ENCODE data around the gene PHOX2B. TPM values are rescaled to one million over a fixed set of nuclear protein-coding genes. Genes with fewer than 3 reads are reported as not detected.

The PHOX2B gene
- total and polyA plus RNA-seq, 7 experiments from 2014 or later: not detected

GRCh38 chr4:41749631-41750039 is 1.1 kb upstream of the PHOX2B start:
- Mint-ChIP-seq H3K27ac (no peak overlapping the region), H3K4me1 (peaks cover 0 to 6% (median under 1%) of the 10 kb centered on the region in 7 donors), H3K36me3 (peaks cover 0 to 7% (median 0%) of the 10 kb centered on the region in 5 donors), H3K4me3 (no peak overlapping the region), H3K9me3 (peaks cover 0 to 9% (median 1%) of the 10 kb centered on the region in 11 donors), H3K27me3 (peaks cover 76 to 89% (median 81%) of the 10 kb centered on the region in 5 donors)
- CTCF ChIA-PET: no interaction called here
- POLR2A ChIA-PET: no interaction called here
- Histone ChIP-seq H3K4me1 (ENCODE audit: control insufficient read depth in 2 of 2, insufficient read depth in 2 of 2, low read length in 2 of 2) (no peaks in the 10 kb centered on the region), H3K27me3 (ENCODE audit: control insufficient read depth in 2 of 2, insufficient read depth in 2 of 2, low read length in 2 of 2) (peaks cover 5 to 12% of the 10 kb centered on the region in 2 donors), H3K9me3 (ENCODE audit: control insufficient read depth in 2 of 3, low read length in 3 of 3) (no peaks in the 10 kb centered on the region), H3K36me3 (ENCODE audit: control insufficient read depth in 2 of 3, insufficient read depth in 3 of 3, low read length in 3 of 3) (no peaks in the 10 kb centered on the region), H3K4me3 (ENCODE audit: low read length) (no peak overlapping the region), H3K27ac (ENCODE audit: low read depth, low read length) (no peak overlapping the region)
- no peak for ATAC-seq
- no peak for DNase-seq
- intact Hi-C loops (cut with micrococcal nuclease): loop anchor here in 1 of 2 donors (2.0 to 5.0 kb wide), 2 partner anchors 129 to 648 kb away; partner anchors contain the start of gene SHISA3

GRCh38 chr4:41748074-41748570 is 403 bp downstream of the PHOX2B start:
- peaks cover 0 to 15% (median 4%) of the 10 kb centered on the region in 11 donors for H3K9me3 Mint-ChIP-seq
- Histone ChIP-seq H3K27me3 (ENCODE audit: control insufficient read depth in 2 of 2, insufficient read depth in 2 of 2, low read length in 2 of 2) (peaks cover 5 to 15% of the 10 kb centered on the region in 2 donors), H3K9me3 (ENCODE audit: control insufficient read depth in 2 of 3, low read length in 3 of 3) (no peaks in the 10 kb centered on the region), H3K4me1 (ENCODE audit: control insufficient read depth in 2 of 2, insufficient read depth in 2 of 2, low read length in 2 of 2) (no peaks in the 10 kb centered on the region), H3K4me3 (ENCODE audit: low read length) (no peak overlapping the region), H3K36me3 (ENCODE audit: control insufficient read depth in 2 of 3, insufficient read depth in 3 of 3, low read length in 3 of 3) (no peaks in the 10 kb centered on the region), H3K27ac (ENCODE audit: low read depth, low read length) (no peak overlapping the region)
- ChIA-PET POLR2A (no interaction called here), CTCF (no interaction called here)
- no peak for DNase-seq
- peaks cover 77 to 91% (median 82%) of the 10 kb centered on the region in 5 donors for H3K27me3 Mint-ChIP-seq
- intact Hi-C loops (cut with micrococcal nuclease): loop anchor here in 1 of 2 donors (2.0 to 5.0 kb wide), 2 partner anchors 131 to 649 kb away; partner anchors contain the start of gene SHISA3
- no peak for ATAC-seq
- no peak overlapping the region for H3K4me3 Mint-ChIP-seq
- H3K4me1 Mint-ChIP-seq: peaks cover 0 to 11% (median 6%) of the 10 kb centered on the region in 7 donors
- no peak overlapping the region for H3K27ac Mint-ChIP-seq
- peaks cover 0 to 13% (median 0%) of the 10 kb centered on the region in 5 donors for H3K36me3 Mint-ChIP-seq

GRCh38 chr4:41747230-41748055 is 1.1 kb downstream of the PHOX2B start:
- Mint-ChIP-seq H3K4me1 (peaks cover 0 to 11% (median 6%) of the 10 kb centered on the region in 7 donors), H3K36me3 (peaks cover 0 to 13% (median 0%) of the 10 kb centered on the region in 5 donors), H3K27me3 (peaks cover 72 to 84% (median 83%) of the 10 kb centered on the region in 5 donors), H3K4me3 (no peak overlapping the region), H3K9me3 (peaks cover 0 to 15% (median 4%) of the 10 kb centered on the region in 11 donors), H3K27ac (no peak overlapping the region)
- Histone ChIP-seq H3K9me3 (ENCODE audit: control insufficient read depth in 2 of 3, low read length in 3 of 3) (no peaks in the 10 kb centered on the region), H3K4me1 (ENCODE audit: control insufficient read depth in 2 of 2, insufficient read depth in 2 of 2, low read length in 2 of 2) (no peaks in the 10 kb centered on the region), H3K27ac (ENCODE audit: low read depth, low read length) (no peak overlapping the region), H3K36me3 (ENCODE audit: control insufficient read depth in 2 of 3, insufficient read depth in 3 of 3, low read length in 3 of 3) (no peaks in the 10 kb centered on the region), H3K4me3 (ENCODE audit: low read length) (no peak overlapping the region), H3K27me3 (ENCODE audit: control insufficient read depth in 2 of 2, insufficient read depth in 2 of 2, low read length in 2 of 2) (peaks cover 0 to 12% of the 10 kb centered on the region in 2 donors)
- ChIA-PET CTCF (no interaction called here), POLR2A (no interaction called here)
- intact Hi-C loops (cut with micrococcal nuclease): loop anchor here in 1 of 2 donors (2.0 to 5.0 kb wide), 2 partner anchors 131 to 650 kb away; partner anchors contain the start of gene SHISA3
- ATAC-seq (no peak), DNase-seq (no peak)

GRCh38 chr4:41746440-41747229 is 1.9 kb downstream of the PHOX2B start:
- Histone ChIP-seq H3K4me3 (ENCODE audit: low read length) (no peak overlapping the region), H3K4me1 (ENCODE audit: control insufficient read depth in 2 of 2, insufficient read depth in 2 of 2, low read length in 2 of 2) (no peaks in the 10 kb centered on the region), H3K9me3 (ENCODE audit: control insufficient read depth in 2 of 3, low read length in 3 of 3) (no peaks in the 10 kb centered on the region), H3K36me3 (ENCODE audit: control insufficient read depth in 2 of 3, insufficient read depth in 3 of 3, low read length in 3 of 3) (no peaks in the 10 kb centered on the region), H3K27me3 (ENCODE audit: control insufficient read depth in 2 of 2, insufficient read depth in 2 of 2, low read length in 2 of 2) (peaks cover 0 to 11% of the 10 kb centered on the region in 2 donors), H3K27ac (ENCODE audit: low read depth, low read length) (no peak overlapping the region)
- peaks cover 68 to 83% (median 76%) of the 10 kb centered on the region in 5 donors for H3K27me3 Mint-ChIP-seq
- no peak overlapping the region for H3K27ac Mint-ChIP-seq
- no peak for ATAC-seq
- H3K4me1 Mint-ChIP-seq: peaks cover 0 to 11% (median 6%) of the 10 kb centered on the region in 7 donors
- POLR2A ChIA-PET: no interaction called here
- intact Hi-C loops (cut with micrococcal nuclease): loop anchor here in 1 of 2 donors (5.0 kb wide), 1 partner anchor 651 kb away; the partner anchor contains the start of gene SHISA3
- no peak overlapping the region for H3K4me3 Mint-ChIP-seq
- CTCF ChIA-PET: no interaction called here
- peaks cover 0 to 8% (median 0%) of the 10 kb centered on the region in 5 donors for H3K36me3 Mint-ChIP-seq
- peaks cover 0 to 15% (median 4%) of the 10 kb centered on the region in 11 donors for H3K9me3 Mint-ChIP-seq
- DNase-seq: no peak

GRCh38 chr4:41746025-41746439 is 2.5 kb downstream of the PHOX2B start:
- ATAC-seq (no peak), DNase-seq (no peak)
- Histone ChIP-seq H3K4me3 (ENCODE audit: low read length) (no peak overlapping the region), H3K27ac (ENCODE audit: low read depth, low read length) (no peak overlapping the region), H3K27me3 (ENCODE audit: control insufficient read depth in 2 of 2, insufficient read depth in 2 of 2, low read length in 2 of 2) (peaks cover 0 to 11% of the 10 kb centered on the region in 2 donors), H3K36me3 (ENCODE audit: control insufficient read depth in 2 of 3, insufficient read depth in 3 of 3, low read length in 3 of 3) (no peaks in the 10 kb centered on the region), H3K4me1 (ENCODE audit: control insufficient read depth in 2 of 2, insufficient read depth in 2 of 2, low read length in 2 of 2) (no peaks in the 10 kb centered on the region), H3K9me3 (ENCODE audit: control insufficient read depth in 2 of 3, low read length in 3 of 3) (no peaks in the 10 kb centered on the region)
- peaks cover 68 to 85% (median 72%) of the 10 kb centered on the region in 5 donors for H3K27me3 Mint-ChIP-seq
- H3K4me1 Mint-ChIP-seq: peaks cover 0 to 11% (median 4%) of the 10 kb centered on the region in 7 donors
- ChIA-PET POLR2A (no interaction called here), CTCF (no interaction called here)
- H3K9me3 Mint-ChIP-seq: peaks cover 0 to 15% (median 4%) of the 10 kb centered on the region in 11 donors
- intact Hi-C loops (cut with micrococcal nuclease): loop anchor here in 1 of 2 donors (5.0 kb wide), 1 partner anchor 651 kb away; the partner anchor contains the start of gene SHISA3
- H3K27ac Mint-ChIP-seq: no peak overlapping the region
- H3K4me3 Mint-ChIP-seq: no peak overlapping the region
- H3K36me3 Mint-ChIP-seq: peaks cover 0 to 8% (median 0%) of the 10 kb centered on the region in 5 donors

GRCh38 chr4:41745292-41746024 is 3.1 kb downstream of the PHOX2B start:
- intact Hi-C loops (cut with micrococcal nuclease): loop anchor here in 1 of 2 donors (5.0 kb wide), 1 partner anchor 652 kb away; the partner anchor contains the start of gene SHISA3
- no peak overlapping the region for H3K4me3 Mint-ChIP-seq
- peaks cover 0 to 8% (median 0%) of the 10 kb centered on the region in 5 donors for H3K36me3 Mint-ChIP-seq
- peaks cover 0 to 11% (median 4%) of the 10 kb centered on the region in 7 donors for H3K4me1 Mint-ChIP-seq
- no peak overlapping the region for H3K4me3 ChIP-seq (ENCODE audit: low read length)
- no peaks in the 10 kb centered on the region for H3K9me3 ChIP-seq (ENCODE audit: control insufficient read depth in 2 of 3, low read length in 3 of 3)
- H3K27me3 Mint-ChIP-seq: peaks cover 66 to 85% (median 70%) of the 10 kb centered on the region in 5 donors
- DNase-seq: no peak
- no peaks in the 10 kb centered on the region for H3K4me1 ChIP-seq (ENCODE audit: control insufficient read depth in 2 of 2, insufficient read depth in 2 of 2, low read length in 2 of 2)
- H3K27ac ChIP-seq (ENCODE audit: low read depth, low read length): no peak overlapping the region
- H3K27ac Mint-ChIP-seq: no peak overlapping the region
- no peak for ATAC-seq
- peaks cover 0 to 12% (median 4%) of the 10 kb centered on the region in 11 donors for H3K9me3 Mint-ChIP-seq
- H3K27me3 ChIP-seq (ENCODE audit: control insufficient read depth in 2 of 2, insufficient read depth in 2 of 2, low read length in 2 of 2): peaks cover 0 to 11% of the 10 kb centered on the region in 2 donors
- no peaks in the 10 kb centered on the region for H3K36me3 ChIP-seq (ENCODE audit: control insufficient read depth in 2 of 3, insufficient read depth in 3 of 3, low read length in 3 of 3)
- ChIA-PET CTCF (no interaction called here), POLR2A (no interaction called here)

Data from naive thymus-derived CD4-positive, alpha-beta T cell (primary cell).